HepG2 (cell line): ENCODE measurements around the gene RASGRP2. TPM values are rescaled to one million over a fixed set of nuclear protein-coding genes. Genes with fewer than 3 reads are reported as not detected.
A peak's percentile ranks its signal among the peaks of the same experiment; 100 is the strongest.

Source experiments
- AGO1 ChIP-seq: fragments of 200-400 bp; formaldehyde crosslinking; IDR thresholded peaks from 2 replicates; pipeline ENCODE4 v1.6.1; 2017; ENCODE audit warnings: mild to moderate bottlenecking, low read depth, low read length, moderate library complexity; ENCODE audit not compliant: poor library complexity, severe bottlenecking
- CBX5 ChIP-seq: sonication (generic); formaldehyde crosslinking; IDR thresholded peaks from 2 replicates; pipeline ENCODE4 v1.4.0; 2020; ENCODE audit warnings: missing genetic modification reagents, borderline replicate concordance
- E2F2 ChIP-seq: sonication (generic); formaldehyde crosslinking; IDR thresholded peaks from 2 replicates; pipeline ENCODE4 v1.4.0; 2020; ENCODE audit warnings: missing genetic modification reagents, borderline replicate concordance
- FOXO1 ChIP-seq: sonication (generic); formaldehyde crosslinking; IDR thresholded peaks from 2 replicates; pipeline ENCODE4 v1.4.0; 2020; ENCODE audit warnings: missing genetic modification reagents
- GATAD1 ChIP-seq: IDR thresholded peaks from 2 replicates; pipeline ENCODE4 v1.6.1; 2016; ENCODE audit warnings: missing genetic modification reagents, missing compliant biosample characterization
- HNF1B ChIP-seq: sonication (generic); formaldehyde crosslinking; IDR thresholded peaks from 2 replicates; pipeline ENCODE4 v1.5.1; 2020; ENCODE audit warnings: mild to moderate bottlenecking, moderate library complexity, missing genetic modification reagents
- KDM1A ChIP-seq: IDR thresholded peaks from 2 replicates; pipeline ENCODE4 v1.6.1; 2016; ENCODE audit warnings: missing compliant biosample characterization
- KDM2A ChIP-seq: sonication (generic); formaldehyde crosslinking; IDR thresholded peaks from 2 replicates; pipeline ENCODE4 v1.4.0; 2020; ENCODE audit warnings: low read depth, missing genetic modification reagents, borderline replicate concordance
- MIXL1 ChIP-seq: IDR thresholded peaks from 2 replicates; pipeline ENCODE4 v1.6.1; 2016
- POLR2A ChIP-seq, 2 experiments: IDR thresholded peaks; 2 replicates each; pipeline ENCODE4 v1.6.1; 2011; ENCODE audit warnings: low read depth in 2 of 2, low read length in 2 of 2, mild to moderate bottlenecking in 1 of 2, moderate library complexity in 1 of 2; ENCODE audit not compliant: insufficient read depth in 1 of 2
- POLR2AphosphoS2 ChIP-seq: IDR thresholded peaks from 2 replicates; pipeline ENCODE4 v1.6.1; 2011; ENCODE audit warnings: low read depth, low read length, improper control_type of control experiment
- RBM22 ChIP-seq: fragments of 200-400 bp; formaldehyde crosslinking; optimal IDR thresholded peaks from 2 replicates; pipeline ENCODE3; 2017; ENCODE audit warnings: mild to moderate bottlenecking, low read length, moderate library complexity
- SNAPC4 ChIP-seq: sonication (generic); formaldehyde crosslinking; IDR thresholded peaks from 2 replicates; pipeline ENCODE4 v1.4.0; 2020; ENCODE audit warnings: mild to moderate bottlenecking, missing genetic modification reagents
- SSRP1 ChIP-seq: IDR thresholded peaks from 2 replicates; pipeline ENCODE4 v1.6.1; 2016; ENCODE audit warnings: control low read depth
- STAT6 ChIP-seq: sonication (generic); formaldehyde crosslinking; IDR thresholded peaks from 2 replicates; pipeline ENCODE4 v1.4.0; 2020; ENCODE audit warnings: missing genetic modification reagents, mild to moderate bottlenecking, borderline replicate concordance
- ZBTB39 ChIP-seq: sonication (generic); formaldehyde crosslinking; IDR thresholded peaks from 2 replicates; pipeline ENCODE4 v1.5.0; 2020; ENCODE audit warnings: missing genetic modification reagents
- ZNF605 ChIP-seq: sonication (generic); formaldehyde crosslinking; IDR thresholded peaks from 2 replicates; pipeline ENCODE4 v1.8.0; 2022; ENCODE audit warnings: mild to moderate bottlenecking, missing genetic modification reagents
- polyA plus RNA-seq, 8 experiments: library from polyadenylated mRNA; depleted of rRNA in 3 of 8; stranded (reverse) in 7 of 8; unstranded in 1 of 8; fragments of >200 nt; fragmentation: Illumina TruSeq in 4 of 8; extraction: Trizol in 4 of 8; gene quantifications; 2 replicates each; pipeline versions ENCODE4 v1.2.1 to v1.2.3, GENCODE V29; 2011 to 2016; ENCODE audit warnings: low read depth in 4 of 8, missing spikeins in 1 of 8, mixed read lengths in 1 of 8; ENCODE audit not compliant: insufficient read depth in 1 of 8
- total RNA-seq, 5 experiments: library from RNA; depleted of rRNA; stranded (reverse); fragments of >200 nt; fragmentation: Illumina TruSeq; extraction: Trizol; gene quantifications; 2 replicates each; pipeline ENCODE4 v1.2.3, GENCODE V29; 2016; ENCODE audit warnings: low read depth in 1 of 5

RASGRP2 gene
- total and polyA plus RNA-seq, 2 of the 13 experiments (the other 11 are each of a cell fraction or from before 2014, with no cell fraction given) = 0.61 TPM; not detected in 1

- TF ChIP-seq SNAPC4 (CRISPR knock-in tag) = no peak
- TF ChIP-seq RBM22 = peak; percentile 83
- TF ChIP-seq KDM2A = 0 out of 2 replicates have a peak, but pooled peaks have one; percentile 8
- 0 out of 2 replicates have a peak, but pooled peaks have one; percentile 37 for TF ChIP-seq CBX5 (CRISPR knock-in tag)
- TF ChIP-seq HNF1B = no peak
- no peak for TF ChIP-seq FOXO1 (CRISPR knock-in tag)
- TF ChIP-seq ZBTB39 = no peak
- peak; percentile 87; the same call in 1 of the 2 replicates for TF ChIP-seq POLR2AphosphoS2
- TF ChIP-seq SSRP1 = 0 out of 2 replicates have a peak, but pooled peaks have one; percentile 14
- TF ChIP-seq AGO1 = peak; percentile 30
- no peak for TF ChIP-seq GATAD1 (CRISPR knock-in tag)
- no peak for TF ChIP-seq STAT6 (CRISPR knock-in tag)
- no peak for TF ChIP-seq ZNF605 (CRISPR knock-in tag)
- peak in 1 of 2 experiments; percentile 52; a peak in 1 of 4 replicates for TF ChIP-seq POLR2A (IDR thresholded peaks at IDR 0.05; ENCODE audit: insufficient read depth in 1 of 2, low read depth in 2 of 2, low read length in 2 of 2)
- TF ChIP-seq MIXL1 (CRISPR knock-in tag) = no peak
- no peak for TF ChIP-seq E2F2 (CRISPR knock-in tag)
- TF ChIP-seq KDM1A = no peak
Measured at GRCh38 chr11:64762277-64762673, 18.3 kb upstream of the RASGRP2 start (continued).
